ENCODE data around the gene MISP3. TPM values are rescaled to one million over a fixed set of nuclear protein-coding genes. Genes with fewer than 3 reads are reported as not detected.

Gene MISP3
- polyA plus RNA-seq, 2 of the 4 experiments (the other 2 are of a cell fraction), result 1.9 to 2.3 TPM

GRCh38 chr19:14053500-14053899 lies 19.1 kb upstream of the MISP3 start:
- ATAC-seq (no peak), DNase-seq (ENCODE audit: low read depth in 1 of 2, low spot score in 1 of 2) (no peak), FAIRE-seq (no peak)
- H3K4me2 ChIP-seq, result no peak overlapping the region
- peaks cover 6% of the 10 kb centered on the region for H3K4me1 ChIP-seq
- TF ChIP-seq EP300 (IDR thresholded peaks at IDR 0.05) (no peak), CEBPB (IDR thresholded peaks at IDR 0.05) (no peak), NPAS2 (CRISPR knock-in tag; IDR thresholded peaks at IDR 0.05; ENCODE audit: borderline replicate concordance) (no peak), JUN (IDR thresholded peaks at IDR 0.05) (no peak), TFCP2L1 (CRISPR knock-in tag; IDR thresholded peaks at IDR 0.05) (no peak), HEYL (CRISPR knock-in tag; IDR thresholded peaks at IDR 0.05) (no peak), JUNB (IDR thresholded peaks at IDR 0.05) (no peak), MAZ (IDR thresholded peaks at IDR 0.05; ENCODE audit: borderline replicate concordance, low read depth, low read length) (no peak), MYC (IDR thresholded peaks at IDR 0.05; ENCODE audit: borderline replicate concordance, low read length) (no peak), EHF (CRISPR knock-in tag; IDR thresholded peaks at IDR 0.05) (no peak), HOXB13 (CRISPR knock-in tag; IDR thresholded peaks at IDR 0.05; ENCODE audit: low read depth) (no peak), CBX8 (IDR thresholded peaks at IDR 0.05) (no peak), FOSB (CRISPR knock-in tag; IDR thresholded peaks at IDR 0.05) (no peak)
- ChIA-PET CTCF (interaction anchor here (0.6 to 1.7 kb wide), 5 partner anchors 8 to 148 kb away, joined by 3 to 9 read pairs (median 6); partner anchors contain the start of gene PALM3), POLR2A (no interaction called here)
- WGBS (ENCODE audit: missing lambda C conversion rate), result 92% methylated on average over 2 of the region's 11 CpGs
- H3K27ac ChIP-seq, result no peak overlapping the region
- no peak overlapping the region for H3K4me3 ChIP-seq
- 0 out of 3 replicates have a peak, but pooled peaks cover under 1% of the 10 kb centered on the region for H3K9me3 ChIP-seq

DNA sequence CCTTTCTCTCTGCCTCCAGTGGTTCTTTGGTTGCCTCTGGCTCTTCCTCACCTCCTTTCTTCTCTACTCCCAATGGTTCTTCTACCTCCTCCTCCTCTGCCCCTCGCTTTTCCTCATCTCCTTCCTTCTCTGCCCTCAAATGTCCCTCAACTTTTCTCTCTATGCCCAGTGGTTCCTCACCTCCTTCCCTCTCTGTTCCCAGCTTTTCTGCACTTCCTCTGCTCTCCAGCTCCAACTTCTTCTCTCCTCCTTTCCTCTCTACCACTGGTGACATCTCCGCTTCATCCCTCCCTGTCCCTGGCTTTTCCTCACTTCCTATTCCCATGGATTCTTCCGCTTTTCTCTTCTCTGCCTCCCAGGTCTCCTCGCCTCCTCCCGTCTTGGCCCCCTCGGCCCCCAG lies 18.5 kb upstream of the MISP3 start:
- Histone ChIP-seq H3K4me1 (peaks cover 10% of the 10 kb centered on the region), H3K4me3 (no peak overlapping the region), H3K9me3 (no peaks in the 10 kb centered on the region), H3K27ac (no peak overlapping the region), H3K4me2 (no peak overlapping the region)
- TF ChIP-seq, protein P1, sequence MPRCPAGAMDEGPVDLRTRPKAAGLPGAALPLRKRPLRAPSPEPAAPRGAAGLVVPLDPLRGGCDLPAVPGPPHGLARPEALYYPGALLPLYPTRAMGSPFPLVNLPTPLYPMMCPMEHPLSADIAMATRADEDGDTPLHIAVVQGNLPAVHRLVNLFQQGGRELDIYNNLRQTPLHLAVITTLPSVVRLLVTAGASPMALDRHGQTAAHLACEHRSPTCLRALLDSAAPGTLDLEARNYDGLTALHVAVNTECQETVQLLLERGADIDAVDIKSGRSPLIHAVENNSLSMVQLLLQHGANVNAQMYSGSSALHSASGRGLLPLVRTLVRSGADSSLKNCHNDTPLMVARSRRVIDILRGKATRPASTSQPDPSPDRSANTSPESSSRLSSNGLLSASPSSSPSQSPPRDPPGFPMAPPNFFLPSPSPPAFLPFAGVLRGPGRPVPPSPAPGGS (IDR thresholded peaks at IDR 0.05), result no peak
- TF ChIP-seq EHF (CRISPR knock-in tag; IDR thresholded peaks at IDR 0.05), result no peak
- TF ChIP-seq, protein P2, sequence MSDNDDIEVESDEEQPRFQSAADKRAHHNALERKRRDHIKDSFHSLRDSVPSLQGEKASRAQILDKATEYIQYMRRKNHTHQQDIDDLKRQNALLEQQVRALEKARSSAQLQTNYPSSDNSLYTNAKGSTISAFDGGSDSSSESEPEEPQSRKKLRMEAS (IDR thresholded peaks at IDR 0.05), result no peak
- no peak for TF ChIP-seq JUNB (IDR thresholded peaks at IDR 0.05)
- no peak for TF ChIP-seq SREBF2 (IDR thresholded peaks at IDR 0.05)
- TF ChIP-seq, protein P3, sequence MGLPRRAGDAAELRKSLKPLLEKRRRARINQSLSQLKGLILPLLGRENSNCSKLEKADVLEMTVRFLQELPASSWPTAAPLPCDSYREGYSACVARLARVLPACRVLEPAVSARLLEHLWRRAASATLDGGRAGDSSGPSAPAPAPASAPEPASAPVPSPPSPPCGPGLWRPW (IDR thresholded peaks at IDR 0.05), result no peak
- TF ChIP-seq, protein P4, sequence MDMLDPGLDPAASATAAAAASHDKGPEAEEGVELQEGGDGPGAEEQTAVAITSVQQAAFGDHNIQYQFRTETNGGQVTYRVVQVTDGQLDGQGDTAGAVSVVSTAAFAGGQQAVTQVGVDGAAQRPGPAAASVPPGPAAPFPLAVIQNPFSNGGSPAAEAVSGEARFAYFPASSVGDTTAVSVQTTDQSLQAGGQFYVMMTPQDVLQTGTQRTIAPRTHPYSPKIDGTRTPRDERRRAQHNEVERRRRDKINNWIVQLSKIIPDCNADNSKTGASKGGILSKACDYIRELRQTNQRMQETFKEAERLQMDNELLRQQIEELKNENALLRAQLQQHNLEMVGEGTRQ (IDR thresholded peaks at IDR 0.05), result no peak
- no peak for TF ChIP-seq ZC3H11A (IDR thresholded peaks at IDR 0.05)
- TF ChIP-seq HMGXB4 (CRISPR knock-in tag; IDR thresholded peaks at IDR 0.05; ENCODE audit: borderline replicate concordance), result no peak
- TF ChIP-seq TP53 (CRISPR knock-in tag; IDR thresholded peaks at IDR 0.05), result no peak
- 92% methylated on average over 6 of the region's 6 CpGs for WGBS (ENCODE audit: missing lambda C conversion rate)
- FAIRE-seq (no peak), DNase-seq (ENCODE audit: low read depth in 1 of 2, low spot score in 1 of 2) (no peak), ATAC-seq (no peak)
- ChIA-PET POLR2A (no interaction called here), CTCF (interaction anchor here (1.1 to 1.4 kb wide), 3 partner anchors 11 to 101 kb away, joined by 3 to 6 read pairs (median 4); partner anchors contain the start of gene ASF1B)
